ENCODE results near the gene GATD1. TPM values are rescaled to one million over a fixed set of nuclear protein-coding genes. Genes with fewer than 3 reads are reported as not detected.

GATD1 gene
- total RNA-seq, 1 experiment from 2014 or later: 91.5 TPM

DNA sequence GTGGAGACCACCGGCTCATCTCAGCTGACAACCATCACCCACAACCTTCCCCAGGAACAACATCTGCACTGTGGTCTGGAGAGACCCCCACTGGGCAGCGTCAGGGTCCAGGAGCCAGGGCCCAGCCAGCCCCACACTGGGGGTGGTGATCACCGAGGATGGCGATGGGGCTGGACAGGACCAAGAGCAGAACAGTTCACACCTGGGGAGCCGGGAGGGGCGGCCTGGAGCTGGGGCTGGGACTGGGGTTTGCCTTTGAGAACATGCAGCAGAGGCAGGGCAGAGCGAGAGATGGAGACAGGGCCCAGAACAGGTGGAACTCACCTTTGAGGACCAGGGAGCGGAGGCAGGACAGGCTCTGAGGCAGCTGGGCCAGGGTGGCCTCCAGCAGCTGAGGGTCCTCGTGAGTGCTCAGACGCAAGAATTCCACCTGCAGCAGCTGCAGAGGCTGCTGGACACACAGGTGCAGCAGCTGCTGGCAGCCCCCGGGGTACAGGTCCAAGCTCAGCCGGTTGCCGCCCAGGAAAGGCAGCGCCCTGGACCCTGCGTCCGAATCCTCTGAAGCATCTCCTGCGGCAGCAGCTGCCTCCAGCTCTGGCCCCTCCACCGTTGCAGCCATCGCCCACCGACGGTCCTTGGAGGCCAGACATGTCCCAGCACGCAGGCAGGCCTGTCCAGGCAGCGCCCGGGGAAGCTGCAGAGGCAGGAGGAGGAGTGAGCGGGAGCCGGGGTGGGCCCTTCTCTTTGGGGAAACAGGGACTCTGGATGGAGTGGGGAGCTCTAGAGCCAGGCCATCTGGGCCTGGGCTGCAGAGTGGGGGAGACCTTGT, 26.7 kb upstream of the GATD1 start:
- Mint-ChIP-seq H3K27ac (ENCODE audit: unreplicated experiment) (no peak overlapping the region), H3K4me1 (ENCODE audit: low read depth, unreplicated experiment) (no peaks in the 10 kb centered on the region), H3K4me3 (ENCODE audit: unreplicated experiment) (peak overlapping the region; percentile 74), H3K36me3 (ENCODE audit: insufficient read depth, unreplicated experiment) (peaks cover 27% of the 10 kb centered on the region), H3K9me3 (ENCODE audit: unreplicated experiment) (no peaks in the 10 kb centered on the region), H3K27me3 (ENCODE audit: insufficient read depth, unreplicated experiment) (no peaks in the 10 kb centered on the region)
- Histone ChIP-seq H3K36me3 (ENCODE audit: control insufficient read depth, insufficient read depth, low read length) (no peaks in the 10 kb centered on the region), H3K27me3 (replicated peaks; ENCODE audit: control insufficient read depth, insufficient read depth, low read length) (no peaks in the 10 kb centered on the region), H3K9me3 (no peaks in the 10 kb centered on the region), H3K4me1 (peaks cover 14% of the 10 kb centered on the region; the same call in 1 of the 2 replicates), H3K4me3 (ENCODE audit: low read depth, low read length) (peak overlapping the region; percentile 75)
- TF ChIP-seq, protein P1, sequence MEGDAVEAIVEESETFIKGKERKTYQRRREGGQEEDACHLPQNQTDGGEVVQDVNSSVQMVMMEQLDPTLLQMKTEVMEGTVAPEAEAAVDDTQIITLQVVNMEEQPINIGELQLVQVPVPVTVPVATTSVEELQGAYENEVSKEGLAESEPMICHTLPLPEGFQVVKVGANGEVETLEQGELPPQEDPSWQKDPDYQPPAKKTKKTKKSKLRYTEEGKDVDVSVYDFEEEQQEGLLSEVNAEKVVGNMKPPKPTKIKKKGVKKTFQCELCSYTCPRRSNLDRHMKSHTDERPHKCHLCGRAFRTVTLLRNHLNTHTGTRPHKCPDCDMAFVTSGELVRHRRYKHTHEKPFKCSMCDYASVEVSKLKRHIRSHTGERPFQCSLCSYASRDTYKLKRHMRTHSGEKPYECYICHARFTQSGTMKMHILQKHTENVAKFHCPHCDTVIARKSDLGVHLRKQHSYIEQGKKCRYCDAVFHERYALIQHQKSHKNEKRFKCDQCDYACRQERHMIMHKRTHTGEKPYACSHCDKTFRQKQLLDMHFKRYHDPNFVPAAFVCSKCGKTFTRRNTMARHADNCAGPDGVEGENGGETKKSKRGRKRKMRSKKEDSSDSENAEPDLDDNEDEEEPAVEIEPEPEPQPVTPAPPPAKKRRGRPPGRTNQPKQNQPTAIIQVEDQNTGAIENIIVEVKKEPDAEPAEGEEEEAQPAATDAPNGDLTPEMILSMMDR (IDR thresholded peaks at IDR 0.05; ENCODE audit: insufficient read depth in 1 of 2, low read depth in 1 of 2, low read length in 1 of 2, severe bottlenecking in 1 of 2, unreplicated experiment in 1 of 2): no peak
- intact Hi-C loops (cut with micrococcal nuclease; ENCODE audit: unreplicated experiment): no loop called here
- CTCF ChIA-PET: no interaction called here
- POLR2A ChIA-PET: interaction anchor here (0.7 kb wide), 1 partner anchor 228 kb away, joined by 4 read pairs; the partner anchor contains the start of gene PHRF1
- DNase-seq: no peak
- no TSS peak for BruUV-seq (replicated peaks)

DNA sequence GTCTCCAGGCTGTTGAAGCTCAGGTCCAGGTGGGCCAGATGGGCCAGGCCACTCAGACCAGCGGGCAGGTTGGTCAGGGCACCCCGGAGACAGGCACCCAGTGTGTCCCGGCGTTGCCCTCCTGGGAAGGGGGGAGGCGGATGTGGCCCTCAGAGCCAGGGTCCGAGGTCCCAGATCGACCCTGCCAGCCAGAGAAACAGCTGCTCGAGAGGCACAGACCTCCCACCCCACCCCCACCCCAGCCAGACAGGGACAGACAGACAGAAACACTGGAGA, 26.1 kb upstream of the GATD1 start:
- H3K36me3 Mint-ChIP-seq (ENCODE audit: insufficient read depth, unreplicated experiment): peaks cover 25% of the 10 kb centered on the region

DNA sequence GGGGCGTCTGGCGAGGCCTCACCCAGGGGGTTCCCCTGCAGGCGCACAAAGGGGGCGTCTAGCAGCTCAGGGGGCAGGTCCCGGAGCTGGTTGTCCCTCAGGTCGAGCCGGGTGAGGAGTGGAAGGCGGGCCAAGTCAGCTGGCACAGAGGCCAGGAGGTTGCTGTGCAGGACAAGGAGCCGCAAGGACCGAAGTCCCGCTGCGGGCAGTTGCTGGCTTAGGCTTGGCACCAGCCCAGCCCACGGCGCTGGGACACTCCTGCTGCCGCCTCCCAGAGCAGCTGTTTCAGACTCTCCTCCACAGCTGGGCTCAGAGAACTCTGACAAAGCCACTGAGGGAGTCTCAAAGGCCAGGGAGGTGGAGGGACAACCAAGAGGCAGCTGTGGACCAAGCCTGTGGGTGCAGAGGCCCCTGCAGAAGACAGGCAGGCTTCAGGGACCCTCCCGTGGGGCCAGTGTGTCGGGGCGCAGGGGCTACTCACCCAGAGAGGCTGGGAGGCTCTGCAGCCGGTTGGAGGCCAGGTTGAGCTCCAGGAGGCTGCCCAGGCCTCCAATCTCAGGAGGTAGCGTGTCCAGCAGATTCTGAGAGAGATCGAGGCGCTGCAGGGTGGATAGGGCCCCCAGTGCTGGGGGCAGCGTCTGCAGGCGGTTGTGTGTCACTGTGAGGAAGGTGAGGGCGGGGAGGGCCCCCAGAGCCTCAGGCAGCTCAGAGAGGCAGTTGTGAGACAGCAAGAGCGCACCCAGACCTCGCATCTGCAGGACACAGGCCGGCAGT, 25.6 kb upstream of the GATD1 start:
- H3K36me3 ChIP-seq (ENCODE audit: control insufficient read depth, insufficient read depth, low read length): no peaks in the 10 kb centered on the region
- Mint-ChIP-seq H3K4me1 (ENCODE audit: low read depth, unreplicated experiment) (no peaks in the 10 kb centered on the region), H3K27ac (ENCODE audit: unreplicated experiment) (no peak overlapping the region), H3K27me3 (ENCODE audit: insufficient read depth, unreplicated experiment) (no peaks in the 10 kb centered on the region), H3K36me3 (ENCODE audit: insufficient read depth, unreplicated experiment) (peaks cover 25% of the 10 kb centered on the region), H3K4me3 (ENCODE audit: unreplicated experiment) (peak overlapping the region; percentile 33), H3K9me3 (ENCODE audit: unreplicated experiment) (no peaks in the 10 kb centered on the region)
- TF ChIP-seq, protein P1 (IDR thresholded peaks at IDR 0.05; ENCODE audit: insufficient read depth in 1 of 2, low read depth in 1 of 2, low read length in 1 of 2, severe bottlenecking in 1 of 2, unreplicated experiment in 1 of 2): no peak
- ChIA-PET CTCF (no interaction called here), POLR2A (no interaction called here)
- no peak for DNase-seq
- H3K4me3 ChIP-seq (ENCODE audit: low read depth, low read length): no peak overlapping the region
- H3K27me3 ChIP-seq (replicated peaks; ENCODE audit: control insufficient read depth, insufficient read depth, low read length): no peaks in the 10 kb centered on the region
- intact Hi-C loops (cut with micrococcal nuclease; ENCODE audit: unreplicated experiment): no loop called here
- BruUV-seq (replicated peaks): no TSS peak
- peaks cover 14% of the 10 kb centered on the region; the same call in 1 of the 2 replicates for H3K4me1 ChIP-seq
- H3K9me3 ChIP-seq: no peaks in the 10 kb centered on the region

More for the DNA sequence above, 26.1 kb upstream of the GATD1 start:
- no peaks in the 10 kb centered on the region for H3K27me3 Mint-ChIP-seq (ENCODE audit: insufficient read depth, unreplicated experiment)
- H3K4me1 Mint-ChIP-seq (ENCODE audit: low read depth, unreplicated experiment): no peaks in the 10 kb centered on the region
- H3K9me3 Mint-ChIP-seq (ENCODE audit: unreplicated experiment): no peaks in the 10 kb centered on the region
- Histone ChIP-seq H3K36me3 (ENCODE audit: control insufficient read depth, insufficient read depth, low read length) (no peaks in the 10 kb centered on the region), H3K9me3 (no peaks in the 10 kb centered on the region), H3K4me3 (ENCODE audit: low read depth, low read length) (no peak overlapping the region), H3K27me3 (replicated peaks; ENCODE audit: control insufficient read depth, insufficient read depth, low read length) (no peaks in the 10 kb centered on the region), H3K4me1 (peaks cover 14% of the 10 kb centered on the region; the same call in 1 of the 2 replicates)
- no TSS peak for BruUV-seq (replicated peaks)
- CTCF ChIA-PET: no interaction called here
- TF ChIP-seq, protein P1 (IDR thresholded peaks at IDR 0.05; ENCODE audit: insufficient read depth in 1 of 2, low read depth in 1 of 2, low read length in 1 of 2, severe bottlenecking in 1 of 2, unreplicated experiment in 1 of 2): no peak
- H3K27ac Mint-ChIP-seq (ENCODE audit: unreplicated experiment): no peak overlapping the region
- intact Hi-C loops (cut with micrococcal nuclease; ENCODE audit: unreplicated experiment): no loop called here
- peak overlapping the region; percentile 74 for H3K4me3 Mint-ChIP-seq (ENCODE audit: unreplicated experiment)
- DNase-seq: no peak
- POLR2A ChIA-PET: no interaction called here

Measured in Caco-2 (cell line).